Measurements from ENCODE around the gene C9orf153.

The C9orf153 gene

GRCh38 chr9:86280580-86280979 lies 21.1 kb upstream of the C9orf153 start:
- no peak for TF ChIP-seq CTCF (conservative IDR thresholded peaks at IDR 0.05)
- peak overlapping the region; percentile 90; the same call in 1 of the 2 replicates for H3K27ac ChIP-seq

GRCh38 chr9:86279839-86280238 lies 20.4 kb upstream of the C9orf153 start:
- H3K27ac ChIP-seq, result no peak overlapping the region
- TF ChIP-seq CTCF (conservative IDR thresholded peaks at IDR 0.05), result no peak

GRCh38 chr9:86277072-86277471 lies 17.6 kb upstream of the C9orf153 start:
- no peak overlapping the region for H3K27ac ChIP-seq
- TF ChIP-seq CTCF (conservative IDR thresholded peaks at IDR 0.05), result no peak

- H3K27ac ChIP-seq, result no peak overlapping the region
- TF ChIP-seq CTCF (conservative IDR thresholded peaks at IDR 0.05), result peak; percentile 38; the same call in 1 of the 2 replicates
Observed at GRCh38 chr9:86275962-86276361, 16.5 kb upstream of the C9orf153 start.

GRCh38 chr9:86274821-86275643 lies 15.6 kb upstream of the C9orf153 start:
- TF ChIP-seq CTCF (conservative IDR thresholded peaks at IDR 0.05), result no peak
- H3K27ac ChIP-seq, result no peak overlapping the region

GRCh38 chr9:86272221-86272620 lies 12.8 kb upstream of the C9orf153 start:
- no peak overlapping the region for H3K27ac ChIP-seq
- TF ChIP-seq CTCF (conservative IDR thresholded peaks at IDR 0.05), result no peak

- no peak for TF ChIP-seq CTCF (conservative IDR thresholded peaks at IDR 0.05)
- H3K27ac ChIP-seq, result no peak overlapping the region
Observed at GRCh38 chr9:86263876-86264275, 4.4 kb upstream of the C9orf153 start.
